Ectodermal cell (in vitro differentiated cells): ENCODE results near the gene PEX26.
"Not testable (repeated sequence)": the region's sequence is repeated elsewhere in the genome, so short reads cannot be mapped to it uniquely, and the experiment has no call there.

Experiments used
- H3K27ac ChIP-seq: 2 replicates; pipeline ENCODE4 v1.7.0; 2013; ENCODE audit warnings: mild to moderate bottlenecking, low read depth, low read length; ENCODE audit not compliant: insufficient read depth, poor library complexity, severe bottlenecking
- H3K27me3 ChIP-seq: 2 replicates; pipeline ENCODE4 v1.7.0; 2013; ENCODE audit warnings: mild to moderate bottlenecking, low read length; ENCODE audit not compliant: insufficient read depth, control insufficient read depth, poor library complexity, severe bottlenecking
- H3K36me3 ChIP-seq: one replicate; pipeline ENCODE4 v1.7.0; 2013; ENCODE audit warnings: low read length; ENCODE audit not compliant: control insufficient read depth, insufficient read depth
- H3K4me1 ChIP-seq: one replicate; pipeline ENCODE4 v1.7.0; 2013; ENCODE audit warnings: low read length; ENCODE audit not compliant: control insufficient read depth, insufficient read depth
- H3K4me3 ChIP-seq: 2 replicates; pipeline ENCODE4 v1.7.0; 2013; ENCODE audit warnings: low read depth, low read length, control low read depth; ENCODE audit not compliant: insufficient read depth
- H3K9me3 ChIP-seq: 2 replicates; pipeline ENCODE4 v1.7.0; 2013; ENCODE audit warnings: mild to moderate bottlenecking, low read length, moderate library complexity; ENCODE audit not compliant: control insufficient read depth
- WGBS, 2 experiments: methylation state at CpG; one replicate each; pipeline ENCODE4 v1.1.7; 2013; ENCODE audit warnings: missing lambda C conversion rate in 2 of 2; 5-methylcytosine and 5-hydroxymethylcytosine counted together

PEX26 gene

DNA sequence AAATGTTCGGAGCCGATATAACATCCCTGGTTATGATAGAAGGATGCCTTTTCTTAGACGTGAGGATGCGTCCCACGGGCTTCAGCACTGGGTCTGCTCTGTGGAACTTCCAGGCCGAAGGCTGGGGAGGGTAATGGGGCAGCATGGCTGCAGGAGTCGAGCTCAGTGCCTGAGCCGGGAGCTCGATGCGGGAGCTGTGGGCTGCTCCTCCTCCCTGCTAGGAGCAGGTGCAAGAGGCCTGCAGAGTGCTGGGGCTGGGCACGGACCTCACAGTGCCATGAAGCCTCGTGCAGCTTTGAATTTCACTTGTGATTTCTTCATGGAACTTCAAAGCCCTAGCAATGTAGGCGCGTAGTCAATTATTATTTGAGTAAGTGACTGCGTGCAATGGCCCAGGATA, 38.8 kb downstream of the PEX26 start:
- H3K9me3 ChIP-seq, result no peaks in the 10 kb centered on the region
- 90 to 91% methylated on average over 15 of the region's 15 CpGs for WGBS, 2 experiments

DNA sequence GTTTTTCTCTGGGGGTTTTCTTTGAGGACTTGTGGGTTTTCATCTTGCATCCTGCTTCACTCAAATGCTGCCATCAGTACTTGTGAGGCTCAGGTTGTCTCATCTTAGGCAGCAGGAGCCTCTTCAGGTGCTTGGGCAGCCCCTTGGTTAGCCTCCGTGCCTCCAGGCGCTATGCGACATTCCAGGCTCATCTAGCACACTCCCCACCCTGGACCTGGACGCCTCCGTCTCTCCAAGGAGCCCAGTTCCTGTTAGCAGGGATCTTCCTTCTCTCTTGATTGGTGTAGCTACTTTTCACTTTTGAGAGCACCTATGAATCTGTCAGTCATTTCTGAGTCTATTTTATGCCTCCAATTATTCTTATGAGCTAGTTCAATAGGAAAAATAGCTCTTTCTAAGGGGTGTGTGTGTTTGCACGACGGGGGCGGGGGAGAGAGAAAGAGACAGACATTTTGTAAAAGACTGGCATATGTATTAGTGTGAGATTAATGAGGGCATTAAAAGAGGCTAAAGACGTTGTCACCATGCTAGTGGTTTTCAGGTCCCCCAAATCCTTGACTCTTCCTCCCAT, 40.6 kb downstream of the PEX26 start:
- WGBS, 2 experiments, result 93 to 96% methylated on average over 9 of the region's 9 CpGs
- H3K36me3 ChIP-seq, result no peaks in the 10 kb centered on the region
- H3K4me1 ChIP-seq, result peaks cover 11% of the 10 kb centered on the region
- H3K27ac ChIP-seq, result no peak overlapping the region
- H3K4me3 ChIP-seq, result no peak overlapping the region
- no peaks in the 10 kb centered on the region for H3K27me3 ChIP-seq
- H3K9me3 ChIP-seq, result no peaks in the 10 kb centered on the region

More for the DNA sequence above, 38.8 kb downstream of the PEX26 start:
- Histone ChIP-seq H3K27me3 (peaks cover 9% of the 10 kb centered on the region), H3K36me3 (no peaks in the 10 kb centered on the region), H3K4me3 (no peak overlapping the region), H3K27ac (no peak overlapping the region), H3K4me1 (peaks cover 4% of the 10 kb centered on the region)

DNA sequence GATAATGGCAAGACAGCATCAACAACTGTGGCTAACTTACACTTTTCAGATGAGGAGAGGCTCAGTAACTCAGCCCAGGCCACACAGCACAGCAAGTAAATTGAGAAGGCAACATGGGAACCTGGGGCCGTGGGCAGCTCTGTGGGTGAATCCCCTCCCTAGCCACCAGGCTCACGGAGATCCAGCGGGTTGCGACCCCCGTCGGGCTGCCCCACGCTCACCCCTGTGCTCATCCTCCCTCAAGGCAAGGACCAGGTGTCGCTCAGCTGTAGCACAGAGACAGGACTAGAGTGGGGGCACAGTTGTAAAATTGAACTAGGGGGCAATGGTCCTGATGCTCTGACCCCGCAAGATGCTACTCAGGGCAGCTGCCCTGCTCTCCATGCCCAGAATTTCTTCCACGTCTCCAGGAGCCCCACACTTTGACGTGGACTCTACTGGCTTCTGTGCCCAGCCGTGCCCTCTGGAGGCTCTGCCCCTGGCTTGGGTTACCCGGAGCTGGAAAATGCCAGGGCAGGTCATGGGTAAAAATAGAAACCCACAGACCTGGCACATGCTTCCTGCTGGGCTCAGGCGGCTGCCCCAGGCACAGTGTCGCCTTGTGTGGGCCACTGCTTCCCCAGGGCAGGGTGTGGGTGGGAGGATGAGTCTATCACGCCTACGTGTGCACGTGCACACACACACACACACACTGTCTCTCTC, 41.8 kb downstream of the PEX26 start:
- Histone ChIP-seq H3K4me3 (no peak overlapping the region), H3K36me3 (no peaks in the 10 kb centered on the region), H3K4me1 (peaks cover 11% of the 10 kb centered on the region), H3K27ac (no peak overlapping the region), H3K27me3 (no peaks in the 10 kb centered on the region), H3K9me3 (no peaks in the 10 kb centered on the region)
- WGBS, 2 experiments, result 91 to 93% methylated on average over 15 to 18 of the region's 18 CpGs

DNA sequence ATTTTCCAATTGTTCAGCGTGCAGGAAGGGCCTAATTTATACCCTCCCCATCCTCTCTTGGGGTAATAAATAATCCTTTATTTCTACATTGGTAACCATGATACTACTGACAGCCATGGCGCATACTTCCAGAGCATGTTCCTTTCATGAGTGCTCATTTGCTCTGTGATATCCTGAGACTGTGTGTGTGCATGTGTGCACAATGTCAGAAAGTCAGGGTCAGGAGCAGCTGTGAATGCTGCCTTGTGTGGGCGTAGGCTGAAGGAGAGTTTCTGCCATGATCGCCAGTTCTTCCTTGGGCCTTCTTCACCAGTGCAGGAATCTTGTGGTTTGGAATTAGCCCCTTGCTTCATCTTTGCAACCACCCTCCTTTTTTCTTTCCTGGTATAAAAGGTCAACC, 43.1 kb downstream of the PEX26 start:
- no peaks in the 10 kb centered on the region for H3K27me3 ChIP-seq
- no peaks in the 10 kb centered on the region for H3K36me3 ChIP-seq
- no peak overlapping the region for H3K27ac ChIP-seq
- H3K4me1 ChIP-seq, result peaks cover 11% of the 10 kb centered on the region
- H3K9me3 ChIP-seq, result no peaks in the 10 kb centered on the region
- whole genome bisulfite sequencing, 2 experiments, result 93% methylated on average over 4 of the region's 4 CpGs
- no peak overlapping the region for H3K4me3 ChIP-seq

DNA sequence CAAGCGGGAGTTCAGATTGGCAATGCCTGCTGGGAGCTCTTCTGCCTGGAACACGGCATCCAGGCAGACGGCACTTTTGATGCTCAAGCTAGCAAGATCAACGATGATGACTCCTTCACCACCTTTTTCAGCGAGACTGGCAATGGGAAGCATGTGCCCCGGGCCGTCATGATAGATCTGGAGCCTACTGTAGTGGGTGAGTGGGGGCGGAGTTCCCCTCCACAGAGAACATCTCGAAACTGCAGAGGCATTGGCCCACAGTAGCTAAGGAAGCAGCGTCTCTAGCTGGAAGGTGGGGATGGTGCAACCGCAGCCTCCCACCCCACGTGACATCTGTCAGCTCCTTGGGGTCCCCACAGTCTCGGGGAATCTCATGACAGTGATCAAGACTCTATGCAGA, 43.7 kb downstream of the PEX26 start:
- Histone ChIP-seq H3K9me3 (no peaks in the 10 kb centered on the region), H3K4me3 (no peak overlapping the region), H3K27ac (no peak overlapping the region), H3K27me3 (no peaks in the 10 kb centered on the region), H3K36me3 (no peaks in the 10 kb centered on the region), H3K4me1 (peaks cover 11% of the 10 kb centered on the region)
- WGBS, 2 experiments, result 84 to 86% methylated on average over 13 of the region's 13 CpGs

DNA sequence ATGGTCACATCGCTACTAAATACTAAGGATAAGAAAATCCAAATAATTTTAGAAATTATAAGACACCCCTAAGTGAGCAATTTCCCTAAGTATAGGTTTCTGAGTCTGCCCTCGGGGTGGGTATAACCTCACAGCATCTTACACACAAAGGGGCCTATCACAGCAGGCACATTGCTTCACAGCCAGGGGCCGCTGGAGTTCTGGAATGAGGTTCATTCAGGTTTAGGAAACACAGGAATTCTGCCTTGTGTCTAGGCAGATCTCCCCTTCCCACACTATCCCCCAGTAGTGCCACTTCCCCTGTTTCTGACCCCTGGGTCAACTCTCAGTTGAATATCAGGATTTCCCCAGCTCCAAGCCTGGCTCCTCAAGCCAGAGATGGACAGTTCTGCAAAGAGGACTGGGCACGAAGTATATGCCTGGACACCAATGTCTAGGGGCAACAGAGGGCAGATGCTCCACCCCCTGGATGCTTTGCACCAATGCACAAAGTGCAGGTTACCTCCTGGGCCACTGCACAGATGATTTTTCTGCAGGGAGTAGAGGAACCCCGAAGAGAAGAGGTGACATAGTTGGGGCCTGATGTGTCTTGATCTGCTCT, 44.3 kb downstream of the PEX26 start:
- 50 to 66% methylated on average over 4 to 5 of the region's 5 CpGs for WGBS, 2 experiments
- H3K27ac ChIP-seq, result no peak overlapping the region
- H3K4me1 ChIP-seq, result peaks cover 11% of the 10 kb centered on the region
- no peaks in the 10 kb centered on the region for H3K27me3 ChIP-seq
- no peaks in the 10 kb centered on the region for H3K36me3 ChIP-seq
- no peak overlapping the region for H3K4me3 ChIP-seq
- H3K9me3 ChIP-seq, result no peaks in the 10 kb centered on the region

DNA sequence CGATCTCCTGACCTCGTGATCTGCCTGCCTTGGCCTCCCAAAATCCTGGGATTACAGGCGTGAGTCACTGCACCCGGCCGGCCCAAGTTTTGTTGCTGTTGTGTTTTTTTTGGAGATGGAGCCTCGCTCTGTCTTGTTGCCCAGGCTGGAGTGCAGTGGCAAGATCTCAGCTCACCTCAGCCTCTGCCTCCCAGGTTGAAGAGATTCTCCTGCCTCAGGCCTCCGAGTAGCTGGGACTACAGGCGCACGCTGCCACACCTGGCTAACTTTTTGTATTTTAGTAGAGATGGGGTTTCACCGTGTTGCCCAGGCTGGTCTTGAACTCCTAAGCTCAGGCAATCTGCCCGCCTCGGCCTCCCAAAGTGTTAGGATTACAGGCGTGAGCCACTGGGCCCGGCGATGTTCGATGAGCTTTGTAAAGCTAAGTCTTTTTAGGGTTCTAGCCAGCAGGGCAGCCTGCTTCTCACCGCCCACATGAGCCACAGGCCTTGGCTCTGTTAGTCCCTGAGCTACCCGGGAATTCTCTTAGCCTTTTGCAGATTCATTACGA, 45.8 kb downstream of the PEX26 start:
- H3K36me3 ChIP-seq, H3K4me3 ChIP-seq, H3K27ac ChIP-seq, H3K27me3 ChIP-seq, H3K9me3 ChIP-seq: not testable (repeated sequence)
- WGBS, 2 experiments, result 92 to 93% methylated on average over 19 of the region's 19 CpGs
- H3K4me1 ChIP-seq, result peaks cover 11% of the 10 kb centered on the region

DNA sequence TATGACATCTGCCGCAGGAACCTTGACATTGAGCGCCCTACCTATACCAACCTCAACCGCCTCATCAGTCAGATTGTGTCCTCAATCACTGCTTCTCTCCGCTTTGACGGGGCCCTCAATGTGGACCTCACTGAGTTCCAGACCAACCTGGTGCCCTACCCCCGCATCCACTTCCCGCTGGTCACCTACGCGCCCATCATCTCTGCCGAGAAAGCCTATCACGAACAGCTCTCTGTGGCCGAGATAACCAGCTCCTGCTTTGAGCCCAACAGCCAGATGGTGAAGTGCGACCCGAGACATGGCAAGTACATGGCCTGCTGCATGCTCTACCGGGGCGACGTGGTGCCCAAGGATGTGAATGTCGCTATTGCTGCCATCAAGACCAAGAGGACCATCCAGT, 48.8 kb downstream of the PEX26 start:
- Histone ChIP-seq H3K9me3 (no peaks in the 10 kb centered on the region), H3K27me3 (no peaks in the 10 kb centered on the region)

DNA sequence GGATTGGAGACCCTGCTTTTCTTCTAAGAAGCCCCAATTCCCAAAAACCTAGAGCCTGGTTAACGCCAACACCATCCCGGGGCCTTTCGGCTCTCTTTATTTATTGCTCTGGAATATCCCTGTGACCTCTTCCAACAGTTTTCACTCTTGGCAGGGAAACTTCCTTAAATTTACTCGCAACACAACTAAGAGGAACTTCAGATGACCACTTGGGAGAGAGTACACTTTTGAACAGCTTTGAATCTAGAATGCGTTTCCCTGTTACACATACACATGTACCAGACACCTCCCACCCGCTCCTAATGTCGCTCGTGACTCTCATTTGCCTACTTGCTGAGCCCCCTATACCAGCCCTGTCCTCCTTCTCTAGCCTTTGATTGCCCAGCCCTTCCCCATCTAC, 52.2 kb downstream of the PEX26 start:
- H3K4me1 ChIP-seq, result no peaks in the 10 kb centered on the region
- 93 to 94% methylated on average over 8 of the region's 8 CpGs for WGBS, 2 experiments
- H3K4me3 ChIP-seq, result no peak overlapping the region
- H3K36me3 ChIP-seq, result no peaks in the 10 kb centered on the region
- no peaks in the 10 kb centered on the region for H3K9me3 ChIP-seq
- H3K27me3 ChIP-seq, result no peaks in the 10 kb centered on the region
- no peak overlapping the region for H3K27ac ChIP-seq

More for the DNA sequence above, 48.8 kb downstream of the PEX26 start:
- peaks cover 7% of the 10 kb centered on the region for H3K4me1 ChIP-seq
- no peak overlapping the region for H3K27ac ChIP-seq
- 96 to 97% methylated on average over 18 of the region's 18 CpGs for WGBS, 2 experiments
- no peak overlapping the region for H3K4me3 ChIP-seq
- no peaks in the 10 kb centered on the region for H3K36me3 ChIP-seq

DNA sequence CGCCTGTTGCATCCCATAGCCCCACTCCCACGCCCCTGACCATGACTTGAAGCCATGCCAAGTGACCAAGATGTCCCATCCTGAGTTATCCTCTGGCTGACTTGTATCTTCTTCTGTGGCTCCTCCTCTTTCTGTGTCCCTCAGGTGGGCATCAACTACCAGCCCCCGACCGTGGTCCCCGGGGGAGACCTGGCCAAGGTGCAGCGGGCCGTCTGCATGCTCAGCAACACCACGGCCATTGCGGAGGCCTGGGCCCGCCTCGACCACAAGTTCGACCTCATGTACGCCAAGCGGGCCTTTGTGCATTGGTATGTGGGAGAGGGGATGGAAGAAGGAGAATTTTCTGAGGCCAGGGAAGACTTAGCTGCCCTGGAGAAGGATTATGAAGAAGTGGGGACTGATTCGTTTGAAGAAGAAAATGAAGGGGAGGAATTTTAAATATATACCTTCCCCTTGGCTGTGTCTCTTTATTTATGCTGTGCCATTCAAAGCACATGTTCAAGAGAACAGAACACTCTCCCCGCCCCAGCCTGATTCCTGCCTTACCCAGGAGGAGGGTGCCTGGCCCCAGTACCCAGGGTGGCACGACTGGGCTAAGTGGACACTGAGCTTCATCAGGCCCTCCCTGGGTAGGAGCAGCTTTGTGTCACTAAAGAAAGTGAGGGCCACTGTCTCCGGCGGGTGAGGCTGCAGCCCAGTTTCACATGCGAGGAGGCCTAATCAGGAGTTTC, 53.1 kb downstream of the PEX26 start:
- H3K36me3 ChIP-seq, result no peaks in the 10 kb centered on the region

More for the DNA sequence above, 53.1 kb downstream of the PEX26 start:
- Histone ChIP-seq H3K27ac (no peak overlapping the region), H3K4me3 (no peak overlapping the region), H3K4me1 (no peaks in the 10 kb centered on the region), H3K9me3 (no peaks in the 10 kb centered on the region), H3K27me3 (no peaks in the 10 kb centered on the region)
- 93 to 94% methylated on average over 20 of the region's 20 CpGs for WGBS, 2 experiments
